Measurements from ENCODE around the gene PHF13. TPM values are rescaled to one million over a fixed set of nuclear protein-coding genes. Genes with fewer than 3 reads are reported as not detected.

PHF13 gene
- 15.1 TPM for polyA plus RNA-seq
- long read RNA-seq, donor 1: 0 reads
- long read RNA-seq, donor 2, partial matches to known transcripts: 0 of 3 reads
- long read RNA-seq, donor 2, other reads (novel, unspliced or antisense): 0 of 3 reads
- long read RNA-seq, donor 3: 0 reads
- long read RNA-seq, donor 4: 0 reads
- long read RNA-seq, donor 5, partial matches to known transcripts: 0 of 2 reads
- long read RNA-seq, donor 5, other reads (novel, unspliced or antisense): 0 of 2 reads
- long read RNA-seq, donor 6, partial matches to known transcripts: 0 of 4 reads
- long read RNA-seq, donor 6, other reads (novel, unspliced or antisense): 0 of 4 reads
- long read RNA-seq, donor 7, partial matches to known transcripts: 0 of 1 reads
- long read RNA-seq, donor 7, other reads (novel, unspliced or antisense): 0 of 1 reads
- long read RNA-seq, donor 8, transcript PHF13-201 (4 exons, 3,681 nt): major isoform, 5 of 5 reads
- long read RNA-seq, donor 8, partial matches to known transcripts: 0 of 5 reads
- long read RNA-seq, donor 8, other reads (novel, unspliced or antisense): 0 of 5 reads
- long read RNA-seq, donor 9, partial matches to known transcripts: 0 of 1 reads
- long read RNA-seq, donor 9, other reads (novel, unspliced or antisense): 0 of 1 reads
- long read RNA-seq, donor 10, partial matches to known transcripts: 0 of 4 reads
- long read RNA-seq, donor 10, other reads (novel, unspliced or antisense): 0 of 4 reads
- long read RNA-seq, donor 11, transcript PHF13-201 (4 exons, 3,681 nt): major isoform, 5 of 5 reads
- long read RNA-seq, donor 11, partial matches to known transcripts: 0 of 5 reads
- long read RNA-seq, donor 11, other reads (novel, unspliced or antisense): 0 of 5 reads

- H3K27me3 ChIP-seq (ENCODE audit: control insufficient read depth, insufficient read depth, low read length): no peaks in the 10 kb centered on the region
- H3K27ac ChIP-seq (ENCODE audit: low read length): peak within 1 kb of the TSS; percentile 94
- H3K36me3 ChIP-seq (ENCODE audit: control insufficient read depth, insufficient read depth, low read length): peaks cover 13% of the 10 kb centered on the region
- WGBS (ENCODE audit: insufficient coverage, low lambda C conversion rate): no CpG with 5 or more reads among the region's 84 CpGs
- peak within 1 kb of the TSS; percentile 89 for H3K4me3 ChIP-seq (ENCODE audit: low read length)
- DNase-seq: peak; percentile 99
- H3K9me3 ChIP-seq (ENCODE audit: control insufficient read depth, low read depth, low read length): no peaks in the 10 kb centered on the region
- peaks cover 3% of the 10 kb centered on the region for H3K4me1 ChIP-seq (ENCODE audit: control insufficient read depth, insufficient read depth, low read length)
These were observed at the start of gene PHF13 for GRCh38 chr1:6613361-6614018. Gene PHF13, plus strand, starts transcription at chr1:6613731. Its CDS starts 336 bp downstream, at chr1:6614067.

GRCh38 chr1:6569033-6569432 is 44.5 kb upstream of the PHF13 start:
- H3K36me3 ChIP-seq (ENCODE audit: control insufficient read depth, insufficient read depth, low read length): no peaks in the 10 kb centered on the region
- DNase-seq: no peak
- WGBS (ENCODE audit: insufficient coverage, low lambda C conversion rate): 86% methylated on average over 7 of the region's 11 CpGs

DNA sequence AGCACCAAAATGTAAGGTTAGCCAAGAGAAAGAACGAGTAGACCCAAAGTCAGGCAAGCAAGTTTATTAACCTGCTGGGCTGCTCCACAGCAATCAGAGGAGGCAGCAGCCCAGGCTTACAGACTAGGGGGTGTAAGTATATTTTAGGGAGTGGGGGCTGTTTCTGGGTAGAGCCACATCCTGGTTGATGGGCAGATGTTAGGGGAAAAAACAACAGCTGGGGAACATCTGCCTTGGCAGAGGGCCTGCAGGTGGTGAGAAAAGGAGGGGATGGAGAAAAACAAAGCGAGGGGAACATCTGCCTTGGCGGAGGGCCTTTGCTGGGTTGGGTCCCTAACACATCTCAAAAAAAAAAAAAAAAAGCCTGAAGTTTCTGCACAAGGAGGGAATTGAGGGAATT is 43.4 kb upstream of the PHF13 start:
- Histone ChIP-seq H3K4me1 (ENCODE audit: control insufficient read depth, insufficient read depth, low read length) (no peaks in the 10 kb centered on the region), H3K36me3 (ENCODE audit: control insufficient read depth, insufficient read depth, low read length) (no peaks in the 10 kb centered on the region), H3K9me3 (ENCODE audit: control insufficient read depth, low read depth, low read length) (peaks cover 3% of the 10 kb centered on the region), H3K4me3 (ENCODE audit: low read length) (no peak overlapping the region), H3K27ac (ENCODE audit: low read length) (no peak overlapping the region), H3K27me3 (ENCODE audit: control insufficient read depth, insufficient read depth, low read length) (peaks cover 23% of the 10 kb centered on the region)
- WGBS (ENCODE audit: insufficient coverage, low lambda C conversion rate): 100% methylated on average over 1 of the region's 3 CpGs
- no peak for DNase-seq

More at GRCh38 chr1:6569033-6569432, 44.5 kb upstream of the PHF13 start:
- Histone ChIP-seq H3K4me3 (ENCODE audit: low read length) (no peak overlapping the region), H3K9me3 (ENCODE audit: control insufficient read depth, low read depth, low read length) (peaks cover 3% of the 10 kb centered on the region), H3K27me3 (ENCODE audit: control insufficient read depth, insufficient read depth, low read length) (peaks cover 32% of the 10 kb centered on the region), H3K4me1 (ENCODE audit: control insufficient read depth, insufficient read depth, low read length) (no peaks in the 10 kb centered on the region), H3K27ac (ENCODE audit: low read length) (no peak overlapping the region)

DNA sequence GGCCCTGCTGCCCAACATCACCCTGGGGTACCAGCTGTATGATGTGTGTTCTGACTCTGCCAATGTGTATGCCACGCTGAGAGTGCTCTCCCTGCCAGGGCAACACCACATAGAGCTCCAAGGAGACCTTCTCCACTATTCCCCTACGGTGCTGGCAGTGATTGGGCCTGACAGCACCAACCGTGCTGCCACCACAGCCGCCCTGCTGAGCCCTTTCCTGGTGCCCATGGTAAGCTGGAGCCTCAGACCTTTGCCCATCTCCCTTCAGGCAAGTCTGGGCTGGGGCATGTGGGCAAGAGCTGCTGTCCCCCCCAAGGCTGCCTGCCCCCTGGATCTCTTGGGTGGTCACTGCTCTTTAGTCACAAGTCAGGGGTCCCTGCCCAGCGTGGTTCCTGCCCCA is 42.5 kb upstream of the PHF13 start:
- Histone ChIP-seq H3K4me3 (ENCODE audit: low read length) (no peak overlapping the region), H3K27me3 (ENCODE audit: control insufficient read depth, insufficient read depth, low read length) (peaks cover 16% of the 10 kb centered on the region), H3K36me3 (ENCODE audit: control insufficient read depth, insufficient read depth, low read length) (no peaks in the 10 kb centered on the region), H3K9me3 (ENCODE audit: control insufficient read depth, low read depth, low read length) (peaks cover 3% of the 10 kb centered on the region), H3K4me1 (ENCODE audit: control insufficient read depth, insufficient read depth, low read length) (no peaks in the 10 kb centered on the region), H3K27ac (ENCODE audit: low read length) (no peak overlapping the region)
- WGBS (ENCODE audit: insufficient coverage, low lambda C conversion rate): no CpG with 5 or more reads among the region's 5 CpGs
- no peak for DNase-seq

DNA sequence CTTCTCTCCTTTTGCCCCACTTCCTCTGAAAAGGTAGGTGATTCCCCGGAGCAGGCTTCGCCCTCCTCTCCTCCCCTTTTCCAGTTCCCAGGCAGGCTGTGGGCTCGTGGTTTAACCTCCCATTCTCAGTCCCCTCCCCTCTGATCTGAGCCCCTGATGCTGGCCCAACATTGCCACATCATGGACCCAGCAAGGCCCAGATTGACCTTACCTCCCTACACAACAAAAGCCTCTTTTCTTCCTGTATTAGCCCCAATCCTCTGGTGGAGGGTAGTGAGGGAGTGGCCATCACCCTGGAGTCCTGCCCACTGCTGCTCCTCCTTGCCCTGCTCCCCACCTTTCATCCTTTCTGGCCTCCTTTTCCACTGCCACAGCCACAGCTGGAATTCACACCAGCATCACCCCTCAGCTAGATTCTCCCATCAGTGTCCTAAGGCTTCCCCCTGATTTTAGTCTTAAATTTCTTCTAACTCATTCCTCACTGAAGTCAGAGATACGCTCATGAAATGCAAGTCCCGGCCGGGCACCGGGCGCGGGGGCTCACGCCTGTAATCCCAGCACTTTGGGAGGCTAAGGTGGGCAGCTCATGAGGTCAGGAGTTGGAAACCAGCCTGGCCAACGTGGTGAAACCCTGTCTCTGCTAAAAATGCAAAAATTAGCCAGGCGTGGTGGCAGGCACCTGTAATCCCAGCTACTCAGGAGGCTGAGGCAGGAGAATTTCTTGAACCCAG is 40.7 kb upstream of the PHF13 start:
- Histone ChIP-seq H3K27ac (ENCODE audit: low read length) (no peak overlapping the region), H3K36me3 (ENCODE audit: control insufficient read depth, insufficient read depth, low read length) (no peaks in the 10 kb centered on the region), H3K4me3 (ENCODE audit: low read length) (no peak overlapping the region), H3K4me1 (ENCODE audit: control insufficient read depth, insufficient read depth, low read length) (no peaks in the 10 kb centered on the region), H3K27me3 (ENCODE audit: control insufficient read depth, insufficient read depth, low read length) (peaks cover 14% of the 10 kb centered on the region), H3K9me3 (ENCODE audit: control insufficient read depth, low read depth, low read length) (peaks cover 3% of the 10 kb centered on the region)
- no peak for DNase-seq
- no CpG with 5 or more reads among the region's 12 CpGs for WGBS (ENCODE audit: insufficient coverage, low lambda C conversion rate)

GRCh38 chr1:6574025-6574620 is 39.4 kb upstream of the PHF13 start:
- Histone ChIP-seq H3K4me3 (ENCODE audit: low read length) (no peak overlapping the region), H3K9me3 (ENCODE audit: control insufficient read depth, low read depth, low read length) (peaks cover 3% of the 10 kb centered on the region), H3K4me1 (ENCODE audit: control insufficient read depth, insufficient read depth, low read length) (peaks cover under 1% of the 10 kb centered on the region), H3K36me3 (ENCODE audit: control insufficient read depth, insufficient read depth, low read length) (no peaks in the 10 kb centered on the region), H3K27me3 (ENCODE audit: control insufficient read depth, insufficient read depth, low read length) (peaks cover 10% of the 10 kb centered on the region), H3K27ac (ENCODE audit: low read length) (no peak overlapping the region)
- no peak for DNase-seq
- no CpG with 5 or more reads among the region's 8 CpGs for WGBS (ENCODE audit: insufficient coverage, low lambda C conversion rate)

- peaks cover 5% of the 10 kb centered on the region for H3K4me1 ChIP-seq (ENCODE audit: control insufficient read depth, insufficient read depth, low read length)
- no CpG with 5 or more reads among the region's 14 CpGs for WGBS (ENCODE audit: insufficient coverage, low lambda C conversion rate)
- no peak overlapping the region for H3K4me3 ChIP-seq (ENCODE audit: low read length)
- H3K9me3 ChIP-seq (ENCODE audit: control insufficient read depth, low read depth, low read length): peaks cover 3% of the 10 kb centered on the region
- DNase-seq: no peak
- no peaks in the 10 kb centered on the region for H3K36me3 ChIP-seq (ENCODE audit: control insufficient read depth, insufficient read depth, low read length)
- peaks cover 4% of the 10 kb centered on the region for H3K27me3 ChIP-seq (ENCODE audit: control insufficient read depth, insufficient read depth, low read length)
- no peak overlapping the region for H3K27ac ChIP-seq (ENCODE audit: low read length)
These were observed 38.7 kb upstream of the PHF13 start for GRCh38 chr1:6574818-6575217.

- WGBS (ENCODE audit: insufficient coverage, low lambda C conversion rate): 80% methylated on average over 1 of the region's 6 CpGs
- DNase-seq: no peak
These were observed 35.6 kb upstream of the PHF13 start for GRCh38 chr1:6577831-6578525.

GRCh38 chr1:6578624-6579373 is 34.7 kb upstream of the PHF13 start:
- H3K27me3 ChIP-seq (ENCODE audit: control insufficient read depth, insufficient read depth, low read length): no peaks in the 10 kb centered on the region
- H3K4me1 ChIP-seq (ENCODE audit: control insufficient read depth, insufficient read depth, low read length): peaks cover 27% of the 10 kb centered on the region
- H3K36me3 ChIP-seq (ENCODE audit: control insufficient read depth, insufficient read depth, low read length): no peaks in the 10 kb centered on the region
- H3K27ac ChIP-seq (ENCODE audit: low read length): peak overlapping the region; percentile 65
- H3K9me3 ChIP-seq (ENCODE audit: control insufficient read depth, low read depth, low read length): no peaks in the 10 kb centered on the region
- H3K4me3 ChIP-seq (ENCODE audit: low read length): no peak overlapping the region
- WGBS (ENCODE audit: insufficient coverage, low lambda C conversion rate): no CpG with 5 or more reads among the region's 14 CpGs
- no peak for DNase-seq

More at GRCh38 chr1:6577831-6578525, 35.6 kb upstream of the PHF13 start:
- peaks cover 25% of the 10 kb centered on the region for H3K4me1 ChIP-seq (ENCODE audit: control insufficient read depth, insufficient read depth, low read length)
- H3K36me3 ChIP-seq (ENCODE audit: control insufficient read depth, insufficient read depth, low read length): no peaks in the 10 kb centered on the region
- H3K27ac ChIP-seq (ENCODE audit: low read length): no peak overlapping the region
- H3K27me3 ChIP-seq (ENCODE audit: control insufficient read depth, insufficient read depth, low read length): no peaks in the 10 kb centered on the region
- no peak overlapping the region for H3K4me3 ChIP-seq (ENCODE audit: low read length)
- no peaks in the 10 kb centered on the region for H3K9me3 ChIP-seq (ENCODE audit: control insufficient read depth, low read depth, low read length)

Measured in large intestine (tissue), 12 donors.